K562 (cell line): Measurements from ENCODE around the gene CYB5R4. TPM values are rescaled to one million over a fixed set of nuclear protein-coding genes. Genes with fewer than 3 reads are reported as not detected.
A peak's percentile ranks its signal among the peaks of the same experiment; 100 is the strongest.

Source experiments
- AFF4 ChIP-seq: sonication (generic); formaldehyde crosslinking; IDR thresholded peaks from 2 replicates; pipeline ENCODE4 v1.8.0; 2023; ENCODE audit warnings: mild to moderate bottlenecking, missing genetic modification reagents
- CXXC5 ChIP-seq: fragments of 250-450 bp; sonication (Bioruptor Pico); IDR thresholded peaks from 2 replicates; pipeline ENCODE4 v1.8.0; 2022; ENCODE audit warnings: inconsistent platforms, mild to moderate bottlenecking, moderate library complexity
- FOXA3 ChIP-seq, 2 experiments: fragments of 450-650 bp in 1 of 2; sonication (generic) in 1 of 2; formaldehyde crosslinking; IDR thresholded peaks in 1 of 2; conservative IDR thresholded peaks in 1 of 2; 2 replicates each; pipeline versions ENCODE4 v1.4.0 to v1.8.0; 2020 to 2022; ENCODE audit warnings: mild to moderate bottlenecking in 2 of 2, missing genetic modification reagents in 1 of 2
- HIVEP1 ChIP-seq: fragments of 250-450 bp; sonication (Bioruptor Pico); IDR thresholded peaks from 2 replicates; pipeline ENCODE4 v1.4.0; 2020; ENCODE audit warnings: mild to moderate bottlenecking
- MEF2A ChIP-seq: IDR thresholded peaks from 2 replicates; pipeline ENCODE4 v1.6.1; 2011; ENCODE audit warnings: low read depth, mild to moderate bottlenecking, low read length, moderate library complexity; ENCODE audit not compliant: control insufficient read depth
- NFE2L1 ChIP-seq: fragments of 450-650 bp; IDR thresholded peaks from 2 replicates; pipeline ENCODE4 v1.6.1; 2016; ENCODE audit warnings: missing genetic modification characterization, low read depth, mild to moderate bottlenecking, missing compliant biosample characterization, moderate library complexity, borderline replicate concordance
- NR2C2 ChIP-seq, 2 experiments: fragments of 200-800 bp in 1 of 2; sonication (Bioruptor generic) in 1 of 2; sonication (generic) in 1 of 2; formaldehyde crosslinking in 1 of 2; IDR thresholded peaks; 2 replicates each; pipeline versions ENCODE4 v1.6.1 to v1.8.0; 2016 to 2022; ENCODE audit warnings: mild to moderate bottlenecking in 1 of 2, missing compliant biosample characterization in 1 of 2, missing genetic modification characterization in 1 of 2, missing genetic modification reagents in 1 of 2
- NR2F6 ChIP-seq: fragments of 450-650 bp; formaldehyde crosslinking; IDR thresholded peaks from 2 replicates; pipeline ENCODE4 v1.4.0; 2020; ENCODE audit warnings: mild to moderate bottlenecking
- POLR3G ChIP-seq: IDR thresholded peaks from 2 replicates; pipeline ENCODE4 v1.6.1; 2011; ENCODE audit not compliant: insufficient read length, insufficient replicate concordance; ENCODE audit errors: extremely low read depth
- TGIF2 ChIP-seq: sonication (generic); formaldehyde crosslinking; IDR thresholded peaks from 2 replicates; pipeline ENCODE4 v1.8.1; 2022; ENCODE audit warnings: mild to moderate bottlenecking, missing genetic modification reagents, moderate library complexity
- ZBTB9 ChIP-seq: fragments of 450-650 bp; formaldehyde crosslinking; IDR thresholded peaks from 2 replicates; pipeline ENCODE4 v1.4.0; 2020; ENCODE audit warnings: mild to moderate bottlenecking, moderate library complexity
- ZNF121 ChIP-seq: sonication (generic); formaldehyde crosslinking; conservative IDR thresholded peaks from 2 replicates; pipeline ENCODE4 v1.8.0; 2022; ENCODE audit warnings: missing genetic modification reagents
- ZNF124 ChIP-seq: sonication (generic); formaldehyde crosslinking; IDR thresholded peaks from 2 replicates; pipeline ENCODE4 v1.8.1; 2022; ENCODE audit warnings: missing genetic modification reagents
- ZNF133 ChIP-seq: fragments of 250-450 bp; sonication (Bioruptor Pico); IDR thresholded peaks from 2 replicates; pipeline ENCODE4 v1.4.0; 2020; ENCODE audit warnings: mild to moderate bottlenecking
- ZNF174 ChIP-seq: fragments of 250-450 bp; sonication (Bioruptor Pico); IDR thresholded peaks from 2 replicates; pipeline ENCODE4 v1.4.0; 2020; ENCODE audit warnings: mild to moderate bottlenecking
- ZNF324 ChIP-seq: fragments of 250-450 bp; sonication (Bioruptor Pico); IDR thresholded peaks from 2 replicates; pipeline ENCODE4 v1.4.0; 2020; ENCODE audit warnings: mild to moderate bottlenecking
- ZNF354B ChIP-seq: fragments of 250-450 bp; sonication (Bioruptor Pico); IDR thresholded peaks from 2 replicates; pipeline ENCODE4 v1.4.0; 2020
- ZNF408 ChIP-seq: fragments of 250-450 bp; sonication (Bioruptor Pico); IDR thresholded peaks from 2 replicates; pipeline ENCODE4 v1.4.0; 2020; ENCODE audit warnings: low read depth, mild to moderate bottlenecking, moderate library complexity
- ZNF583 ChIP-seq: fragments of 250-450 bp; sonication (Bioruptor Pico); IDR thresholded peaks from 2 replicates; pipeline ENCODE4 v1.4.0; 2020
- polyA plus RNA-seq, 8 experiments: library from polyadenylated mRNA; depleted of rRNA in 4 of 8; stranded (reverse) in 5 of 8; unstranded in 3 of 8; fragments of >200 nt; fragmentation: Nextera tagmentation in 2 of 8; fragmentation: Illumina TruSeq in 1 of 8; extraction: Ambion mirVana in 2 of 8; extraction: Trizol in 1 of 8; gene quantifications; 2 replicates each; pipeline versions ENCODE4 v1.2.1 to v1.2.3, GENCODE V29; 2011 to 2014; ENCODE audit warnings: inconsistent platforms in 1 of 8, missing spikeins in 1 of 8
- total RNA-seq, 7 experiments: library from RNA; depleted of rRNA in 6 of 7; stranded (reverse); fragments of >200 nt in 6 of 7; fragmentation: Illumina TruSeq in 2 of 7; extraction: Trizol in 2 of 7; gene quantifications; 2 replicates each; pipeline versions ENCODE4 v1.2.1 to v1.2.3, GENCODE V29; 2011 to 2021; ENCODE audit warnings: low replicate concordance in 1 of 7
- TF ChIP-seq, protein P1 (sequence below): fragments of 450-650 bp; IDR thresholded peaks from 2 replicates; pipeline ENCODE4 v1.6.1; 2016; ENCODE audit warnings: antibody characterized with exemption
- TF ChIP-seq, protein P2 (sequence below): sonication (generic); formaldehyde crosslinking; IDR thresholded peaks from 2 replicates; pipeline ENCODE4 v1.5.0; 2020; ENCODE audit warnings: missing genetic modification reagents

CYB5R4 gene
- total and polyA plus RNA-seq, 9 of the 15 experiments (the other 6 are each of a cell fraction or from before 2014, with no cell fraction given) = 5.9 to 23.1 (median 19.0) TPM

GRCh38 chr6:83974409-83975050 is 115.0 kb downstream of the CYB5R4 start (continued):
- TF ChIP-seq AFF4 (CRISPR knock-in tag) (peak; percentile 62; the same call in 1 of the 2 replicates), ZNF583 (CRISPR knock-in tag) (peak; percentile 96), ZNF324 (CRISPR knock-in tag) (peak; percentile 66), ZNF121 (no peak), NFE2L1 (peak; percentile 35; the same call in 1 of the 2 replicates), NR2C2 (CRISPR knock-in tag; IDR thresholded peaks at IDR 0.05) (no peak), NR2C2 (tag; IDR thresholded peaks at IDR 0.05) (peak; percentile 76), ZNF354B (CRISPR knock-in tag) (peak; percentile 80; the same call in 1 of the 2 replicates), HIVEP1 (CRISPR knock-in tag) (peak; percentile 94), TGIF2 (CRISPR knock-in tag) (no peak), POLR3G (no peak), ZNF174 (peak; percentile 86; the same call in 1 of the 2 replicates), ZNF124 (CRISPR knock-in tag) (no peak), FOXA3 (CRISPR knock-in tag; conservative IDR thresholded peaks at IDR 0.05 in 1 of 2, IDR thresholded peaks at IDR 0.05 in 1 of 2) (no peak; a peak in 1 of 4 replicates), MEF2A (0 out of 2 replicates have a peak, but pooled peaks have one; percentile 4), ZBTB9 (peak; percentile 97), NR2F6 (CRISPR knock-in tag) (no peak), CXXC5 (CRISPR knock-in tag) (peak; percentile 99), ZNF408 (CRISPR knock-in tag) (no peak), ZNF133 (CRISPR knock-in tag) (no peak)
- TF ChIP-seq, protein P1, sequence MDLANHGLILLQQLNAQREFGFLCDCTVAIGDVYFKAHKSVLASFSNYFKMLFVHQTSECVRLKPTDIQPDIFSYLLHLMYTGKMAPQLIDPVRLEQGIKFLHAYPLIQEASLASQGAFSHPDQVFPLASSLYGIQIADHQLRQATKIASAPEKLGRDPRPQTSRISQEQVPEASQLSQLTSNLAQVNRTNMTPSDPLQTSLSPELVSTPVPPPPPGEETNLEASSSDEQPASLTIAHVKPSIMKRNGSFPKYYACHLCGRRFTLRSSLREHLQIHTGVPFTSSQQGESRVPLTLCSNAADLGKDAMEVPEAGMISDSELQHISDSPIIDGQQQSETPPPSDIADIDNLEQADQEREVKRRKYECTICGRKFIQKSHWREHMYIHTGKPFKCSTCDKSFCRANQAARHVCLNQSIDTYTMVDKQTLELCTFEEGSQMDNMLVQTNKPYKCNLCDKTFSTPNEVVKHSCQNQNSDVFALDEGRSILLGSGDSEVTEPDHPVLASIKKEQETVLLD = peak; percentile 84; the same call in 1 of the 2 replicates
- TF ChIP-seq, protein P2, sequence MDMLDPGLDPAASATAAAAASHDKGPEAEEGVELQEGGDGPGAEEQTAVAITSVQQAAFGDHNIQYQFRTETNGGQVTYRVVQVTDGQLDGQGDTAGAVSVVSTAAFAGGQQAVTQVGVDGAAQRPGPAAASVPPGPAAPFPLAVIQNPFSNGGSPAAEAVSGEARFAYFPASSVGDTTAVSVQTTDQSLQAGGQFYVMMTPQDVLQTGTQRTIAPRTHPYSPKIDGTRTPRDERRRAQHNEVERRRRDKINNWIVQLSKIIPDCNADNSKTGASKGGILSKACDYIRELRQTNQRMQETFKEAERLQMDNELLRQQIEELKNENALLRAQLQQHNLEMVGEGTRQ = no peak
